ENCODE measurements around the gene TP53RK.

Gene TP53RK

DNA sequence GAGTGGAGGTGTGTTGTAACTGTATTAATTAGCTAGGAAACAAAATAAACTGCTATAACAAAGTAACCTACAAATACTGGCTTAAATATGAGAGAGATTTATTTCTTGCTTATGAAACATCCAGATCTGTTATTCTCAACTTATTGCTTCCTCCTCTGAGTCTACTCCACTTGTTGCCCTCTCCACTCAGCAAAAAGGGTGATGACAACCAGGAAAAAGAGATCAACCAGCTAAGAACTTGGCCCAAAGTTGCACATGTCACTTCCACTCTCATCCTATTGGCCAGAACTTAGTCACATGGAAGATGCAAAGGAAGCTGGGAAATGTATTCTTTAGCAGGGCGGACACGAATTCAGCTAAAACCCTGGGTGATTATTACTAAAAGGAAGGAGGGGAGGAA lies 5.2 kb upstream of the TP53RK start:
- H3K27me3 ChIP-seq (ENCODE audit: insufficient read depth, poor library complexity, severe bottlenecking): no peaks in the 10 kb centered on the region
- TF ChIP-seq SPI1 (IDR thresholded peaks at IDR 0.05; ENCODE audit: borderline replicate concordance, low read depth) (no peak), GABPA (IDR thresholded peaks at IDR 0.05; ENCODE audit: low read depth) (no peak), POLR2AphosphoS5 (IDR thresholded peaks at IDR 0.05; ENCODE audit: low read depth) (no peak)
- TF ChIP-seq, protein P1, sequence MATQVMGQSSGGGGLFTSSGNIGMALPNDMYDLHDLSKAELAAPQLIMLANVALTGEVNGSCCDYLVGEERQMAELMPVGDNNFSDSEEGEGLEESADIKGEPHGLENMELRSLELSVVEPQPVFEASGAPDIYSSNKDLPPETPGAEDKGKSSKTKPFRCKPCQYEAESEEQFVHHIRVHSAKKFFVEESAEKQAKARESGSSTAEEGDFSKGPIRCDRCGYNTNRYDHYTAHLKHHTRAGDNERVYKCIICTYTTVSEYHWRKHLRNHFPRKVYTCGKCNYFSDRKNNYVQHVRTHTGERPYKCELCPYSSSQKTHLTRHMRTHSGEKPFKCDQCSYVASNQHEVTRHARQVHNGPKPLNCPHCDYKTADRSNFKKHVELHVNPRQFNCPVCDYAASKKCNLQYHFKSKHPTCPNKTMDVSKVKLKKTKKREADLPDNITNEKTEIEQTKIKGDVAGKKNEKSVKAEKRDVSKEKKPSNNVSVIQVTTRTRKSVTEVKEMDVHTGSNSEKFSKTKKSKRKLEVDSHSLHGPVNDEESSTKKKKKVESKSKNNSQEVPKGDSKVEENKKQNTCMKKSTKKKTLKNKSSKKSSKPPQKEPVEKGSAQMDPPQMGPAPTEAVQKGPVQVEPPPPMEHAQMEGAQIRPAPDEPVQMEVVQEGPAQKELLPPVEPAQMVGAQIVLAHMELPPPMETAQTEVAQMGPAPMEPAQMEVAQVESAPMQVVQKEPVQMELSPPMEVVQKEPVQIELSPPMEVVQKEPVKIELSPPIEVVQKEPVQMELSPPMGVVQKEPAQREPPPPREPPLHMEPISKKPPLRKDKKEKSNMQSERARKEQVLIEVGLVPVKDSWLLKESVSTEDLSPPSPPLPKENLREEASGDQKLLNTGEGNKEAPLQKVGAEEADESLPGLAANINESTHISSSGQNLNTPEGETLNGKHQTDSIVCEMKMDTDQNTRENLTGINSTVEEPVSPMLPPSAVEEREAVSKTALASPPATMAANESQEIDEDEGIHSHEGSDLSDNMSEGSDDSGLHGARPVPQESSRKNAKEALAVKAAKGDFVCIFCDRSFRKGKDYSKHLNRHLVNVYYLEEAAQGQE (IDR thresholded peaks at IDR 0.05; ENCODE audit: insufficient replicate concordance, low read depth): no peak
- TF ChIP-seq, protein P2, sequence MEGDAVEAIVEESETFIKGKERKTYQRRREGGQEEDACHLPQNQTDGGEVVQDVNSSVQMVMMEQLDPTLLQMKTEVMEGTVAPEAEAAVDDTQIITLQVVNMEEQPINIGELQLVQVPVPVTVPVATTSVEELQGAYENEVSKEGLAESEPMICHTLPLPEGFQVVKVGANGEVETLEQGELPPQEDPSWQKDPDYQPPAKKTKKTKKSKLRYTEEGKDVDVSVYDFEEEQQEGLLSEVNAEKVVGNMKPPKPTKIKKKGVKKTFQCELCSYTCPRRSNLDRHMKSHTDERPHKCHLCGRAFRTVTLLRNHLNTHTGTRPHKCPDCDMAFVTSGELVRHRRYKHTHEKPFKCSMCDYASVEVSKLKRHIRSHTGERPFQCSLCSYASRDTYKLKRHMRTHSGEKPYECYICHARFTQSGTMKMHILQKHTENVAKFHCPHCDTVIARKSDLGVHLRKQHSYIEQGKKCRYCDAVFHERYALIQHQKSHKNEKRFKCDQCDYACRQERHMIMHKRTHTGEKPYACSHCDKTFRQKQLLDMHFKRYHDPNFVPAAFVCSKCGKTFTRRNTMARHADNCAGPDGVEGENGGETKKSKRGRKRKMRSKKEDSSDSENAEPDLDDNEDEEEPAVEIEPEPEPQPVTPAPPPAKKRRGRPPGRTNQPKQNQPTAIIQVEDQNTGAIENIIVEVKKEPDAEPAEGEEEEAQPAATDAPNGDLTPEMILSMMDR (IDR thresholded peaks at IDR 0.05; ENCODE audit: insufficient read depth, low read length): no peak
- DNase-seq (ENCODE audit: low read depth in 1 of 2, low spot score in 1 of 2): peak in 1 of 2 experiments; percentile 62
- H3K4me3 ChIP-seq (replicated peaks; ENCODE audit: insufficient read depth, low read length): no peak overlapping the region
- peak overlapping the region; percentile 22 for H3K27ac ChIP-seq (replicated peaks)

DNA sequence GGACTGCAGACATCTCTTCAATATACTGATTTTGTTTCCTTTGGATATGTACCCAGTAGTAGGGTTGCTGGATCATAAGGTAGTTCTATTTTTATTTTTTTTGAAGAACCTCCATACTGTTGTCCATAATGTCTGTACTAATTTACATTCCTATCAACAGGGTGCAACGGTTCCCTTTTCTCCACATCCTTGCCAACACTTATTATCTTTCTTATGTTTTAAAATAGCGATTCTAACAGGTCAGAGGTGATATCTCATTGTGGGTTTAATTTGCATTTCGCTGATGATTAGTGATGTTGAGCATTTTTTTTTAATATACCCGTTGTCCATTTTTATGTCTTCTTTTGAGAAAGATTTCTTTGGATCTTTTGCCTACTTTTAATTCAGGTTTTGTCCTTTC lies 2.0 kb upstream of the TP53RK start:
- DNase-seq (ENCODE audit: low read depth in 1 of 2, low spot score in 1 of 2): no peak
- Histone ChIP-seq H3K27me3 (ENCODE audit: insufficient read depth, poor library complexity, severe bottlenecking) (no peaks in the 10 kb centered on the region), H3K4me3 (replicated peaks; ENCODE audit: insufficient read depth, low read length) (no peak overlapping the region), H3K27ac (replicated peaks) (peak overlapping the region; percentile 97)
- TF ChIP-seq, protein P2 (IDR thresholded peaks at IDR 0.05; ENCODE audit: insufficient read depth, low read length): no peak

DNA sequence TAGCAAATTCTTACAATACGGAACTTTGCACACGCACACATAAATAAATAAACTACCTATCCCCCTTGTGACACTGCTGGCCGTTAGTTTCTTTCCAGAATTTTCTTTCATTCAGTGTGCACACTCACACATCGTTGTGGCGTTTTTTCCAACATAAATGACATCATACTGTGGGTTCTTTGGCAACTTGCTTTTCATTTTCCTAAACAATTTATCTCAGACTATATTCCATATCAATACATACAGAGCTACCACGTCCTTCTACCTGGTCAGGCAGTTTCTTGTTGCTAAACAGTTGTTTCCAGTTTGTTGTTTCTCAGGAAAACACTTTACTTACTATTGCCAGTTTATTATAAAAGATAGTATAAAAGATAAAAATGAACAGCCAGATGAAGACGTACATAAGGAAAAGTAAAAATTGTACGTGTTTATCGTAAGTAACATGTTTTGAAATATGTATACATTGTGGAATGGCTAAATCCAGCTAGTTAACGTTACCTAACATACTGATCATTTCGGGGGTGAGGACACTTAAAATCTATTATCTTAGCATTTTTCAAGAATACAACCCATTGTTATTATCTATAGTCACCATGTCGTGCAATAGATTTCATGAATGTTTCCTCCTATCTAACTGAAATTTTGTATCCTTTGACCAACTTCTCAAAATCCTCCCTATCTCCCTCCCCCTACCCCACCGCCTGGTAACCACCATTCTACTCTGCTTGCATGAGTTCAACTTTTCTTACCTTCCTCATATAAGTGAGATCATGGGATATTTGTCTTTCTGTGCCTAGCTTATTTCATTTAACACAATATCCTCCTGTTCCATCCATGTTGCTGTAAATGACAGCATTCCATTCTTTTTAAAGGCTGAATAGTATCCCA lies 1.2 kb upstream of the TP53RK start:
- Histone ChIP-seq H3K27ac (replicated peaks) (peak overlapping the region; percentile 97), H3K27me3 (ENCODE audit: insufficient read depth, poor library complexity, severe bottlenecking) (no peaks in the 10 kb centered on the region), H3K4me3 (replicated peaks; ENCODE audit: insufficient read depth, low read length) (peak overlapping the region; percentile 31)
- TF ChIP-seq, protein P2 (IDR thresholded peaks at IDR 0.05; ENCODE audit: insufficient read depth, low read length): no peak
- no peak for TF ChIP-seq GABPA (IDR thresholded peaks at IDR 0.05; ENCODE audit: low read depth)
- TF ChIP-seq, protein P1 (IDR thresholded peaks at IDR 0.05; ENCODE audit: insufficient replicate concordance, low read depth): no peak
- no peak; the same call in 1 of the 2 replicates for TF ChIP-seq POLR2AphosphoS5 (IDR thresholded peaks at IDR 0.05; ENCODE audit: low read depth)
- no peak for TF ChIP-seq SPI1 (IDR thresholded peaks at IDR 0.05; ENCODE audit: borderline replicate concordance, low read depth)
- peak in 1 of 2 experiments; percentile 73 for DNase-seq (ENCODE audit: low read depth in 1 of 2, low spot score in 1 of 2)
